Osteocyte (in vitro differentiated cells): ENCODE results near the gene APH1B. TPM values are rescaled to one million over a fixed set of nuclear protein-coding genes. Genes with fewer than 3 reads are reported as not detected.

Experiments
- DNase-seq: peaks from one replicate; pipeline ENCODE4 v3.0.0; 2021; ENCODE audit warnings: mixed read lengths; ENCODE audit not compliant: unreplicated experiment; ENCODE audit errors: extremely low spot score
- H3K27ac Mint-ChIP-seq: one replicate; pipeline ENCODE4 v1.8.0; 2021; ENCODE audit warnings: mild to moderate bottlenecking, mixed read lengths; ENCODE audit not compliant: unreplicated experiment
- H3K27me3 Mint-ChIP-seq: one replicate; pipeline ENCODE4 v1.8.0; 2021; ENCODE audit warnings: mixed read lengths; ENCODE audit not compliant: unreplicated experiment
- H3K36me3 Mint-ChIP-seq: one replicate; pipeline ENCODE4 v1.8.0; 2021; ENCODE audit warnings: mixed read lengths; ENCODE audit not compliant: unreplicated experiment
- H3K4me1 Mint-ChIP-seq: one replicate; pipeline ENCODE4 v1.8.0; 2021; ENCODE audit warnings: mixed read lengths; ENCODE audit not compliant: unreplicated experiment
- H3K4me3 Mint-ChIP-seq: one replicate; pipeline ENCODE4 v1.8.0; 2021; ENCODE audit warnings: mild to moderate bottlenecking, moderate library complexity, mixed read lengths; ENCODE audit not compliant: unreplicated experiment
- H3K9me3 Mint-ChIP-seq: one replicate; pipeline ENCODE4 v1.8.0; 2021; ENCODE audit warnings: mixed read lengths; ENCODE audit not compliant: unreplicated experiment
- CTCF ChIP-seq: fragments of 200-600 bp; sonication (generic); IDR thresholded peaks from 2 replicates; pipeline ENCODE4 v1.5.0; 2021; ENCODE audit warnings: antibody characterized with exemption, mild to moderate bottlenecking, moderate library complexity
- total RNA-seq: library from RNA; stranded (reverse); gene quantifications from 2 replicates; pipeline ENCODE4 v1.2.1, GENCODE V29; 2021

The APH1B gene
- total RNA-seq, 1 donor from 2014 or later: 13.9 TPM

- TF ChIP-seq CTCF: no peak
- Mint-ChIP-seq H3K9me3 (no peaks in the 10 kb centered on the region), H3K27ac (peak overlapping the region; percentile 28), H3K4me3 (no peak overlapping the region), H3K36me3 (peaks cover 3% of the 10 kb centered on the region), H3K27me3 (no peaks in the 10 kb centered on the region), H3K4me1 (peaks cover 22% of the 10 kb centered on the region)
- no peak for DNase-seq
Observed at GRCh38 chr15:63274427-63274826, 3.0 kb upstream of the APH1B start.

- Mint-ChIP-seq H3K4me3 (peak overlapping the region; percentile 87), H3K27me3 (no peaks in the 10 kb centered on the region), H3K27ac (peak overlapping the region; percentile 92), H3K4me1 (peaks cover 22% of the 10 kb centered on the region), H3K9me3 (no peaks in the 10 kb centered on the region), H3K36me3 (peaks cover 5% of the 10 kb centered on the region)
- no peak for TF ChIP-seq CTCF
- DNase-seq: no peak
Observed at GRCh38 chr15:63276342-63277037, 915 bp upstream of the APH1B start.

GRCh38 chr15:63277893-63278456 lies 570 bp downstream of the APH1B start:
- Mint-ChIP-seq H3K36me3 (peaks cover 5% of the 10 kb centered on the region), H3K9me3 (no peaks in the 10 kb centered on the region), H3K27ac (peak overlapping the region; percentile 47), H3K4me1 (peaks cover 22% of the 10 kb centered on the region), H3K27me3 (no peaks in the 10 kb centered on the region), H3K4me3 (peak overlapping the region; percentile 74)
- TF ChIP-seq CTCF: no peak
- DNase-seq: no peak

- Mint-ChIP-seq H3K9me3 (no peaks in the 10 kb centered on the region), H3K36me3 (peaks cover 21% of the 10 kb centered on the region), H3K4me3 (no peak overlapping the region), H3K27me3 (no peaks in the 10 kb centered on the region), H3K4me1 (peaks cover 5% of the 10 kb centered on the region), H3K27ac (no peak overlapping the region)
- no peak for TF ChIP-seq CTCF
- DNase-seq: no peak
Observed at GRCh38 chr15:63283126-63283525, 5.7 kb downstream of the APH1B start.

- peak; percentile 53 for DNase-seq
- Mint-ChIP-seq H3K27me3 (no peaks in the 10 kb centered on the region), H3K4me1 (peaks cover 5% of the 10 kb centered on the region), H3K4me3 (no peak overlapping the region), H3K36me3 (peaks cover 20% of the 10 kb centered on the region), H3K9me3 (no peaks in the 10 kb centered on the region), H3K27ac (no peak overlapping the region)
- TF ChIP-seq CTCF: no peak
Observed at GRCh38 chr15:63284335-63284734, 6.9 kb downstream of the APH1B start.
